ENCODE results near the gene SBF2.
A peak's percentile ranks its signal among the peaks of the same experiment; 100 is the strongest.

Gene SBF2

DNA sequence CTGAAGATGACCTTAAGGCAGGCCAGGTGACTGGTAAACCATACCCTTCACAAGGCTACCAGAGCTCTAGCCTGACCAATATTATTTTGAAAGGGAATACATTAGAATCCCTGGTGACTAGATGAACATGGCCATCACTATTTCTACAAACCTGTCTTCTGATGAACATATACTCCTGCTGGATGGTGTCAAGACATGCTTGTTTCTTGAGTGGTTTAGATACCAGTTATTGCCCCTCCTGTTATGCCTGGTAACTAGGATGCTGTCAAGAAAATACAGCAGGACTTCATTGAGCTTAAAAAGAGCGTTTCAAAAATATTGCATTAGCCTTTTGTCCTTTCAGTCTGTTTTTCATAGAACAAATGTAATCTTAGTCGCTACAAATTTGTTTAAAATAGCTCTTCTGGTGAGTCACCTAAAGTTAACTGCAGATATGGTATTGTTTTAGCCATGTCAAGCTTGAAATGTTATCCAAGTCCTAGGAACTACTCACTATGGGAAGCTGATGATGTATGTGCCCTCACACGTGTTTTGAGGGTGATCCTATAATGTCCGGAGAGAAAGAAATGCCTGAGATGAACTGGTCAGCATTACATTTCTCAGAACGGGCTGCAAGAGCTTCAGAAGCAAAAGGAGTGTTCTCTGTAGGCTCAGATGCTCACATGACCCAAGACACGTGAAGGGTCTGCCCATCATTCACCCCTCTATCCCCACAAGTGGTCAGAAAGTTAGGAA is 31.4 kb upstream of the SBF2 start:
- peaks cover 41% of the 10 kb centered on the region for H3K4me1 ChIP-seq (ENCODE audit: control insufficient read depth, insufficient read depth, low read length)

GRCh38 chr11:10324474-10324873 is 30.5 kb upstream of the SBF2 start:
- H3K4me1 ChIP-seq (ENCODE audit: control insufficient read depth, insufficient read depth, low read length) = peaks cover 45% of the 10 kb centered on the region
- peak overlapping the region; percentile 68 for H3K27ac ChIP-seq (ENCODE audit: low read length)

More for the DNA sequence above, 31.4 kb upstream of the SBF2 start:
- Histone ChIP-seq H3K9ac (ENCODE audit: low read length in 2 of 2) (no peak overlapping the region), H3K9me3 (ENCODE audit: control insufficient read depth in 2 of 2, low read length in 2 of 2) (no peaks in the 10 kb centered on the region), H3K27ac (ENCODE audit: low read length) (peak overlapping the region; percentile 66), H3K36me3 (ENCODE audit: control insufficient read depth in 2 of 2, insufficient read depth in 2 of 2, low read length in 2 of 2) (no peaks in the 10 kb centered on the region), H3K4me3 (ENCODE audit: low read length in 2 of 2) (no peak overlapping the region), H3K27me3 (ENCODE audit: control insufficient read depth in 1 of 2, insufficient read depth in 2 of 2, low read length in 2 of 2) (no peaks in the 10 kb centered on the region)

DNA sequence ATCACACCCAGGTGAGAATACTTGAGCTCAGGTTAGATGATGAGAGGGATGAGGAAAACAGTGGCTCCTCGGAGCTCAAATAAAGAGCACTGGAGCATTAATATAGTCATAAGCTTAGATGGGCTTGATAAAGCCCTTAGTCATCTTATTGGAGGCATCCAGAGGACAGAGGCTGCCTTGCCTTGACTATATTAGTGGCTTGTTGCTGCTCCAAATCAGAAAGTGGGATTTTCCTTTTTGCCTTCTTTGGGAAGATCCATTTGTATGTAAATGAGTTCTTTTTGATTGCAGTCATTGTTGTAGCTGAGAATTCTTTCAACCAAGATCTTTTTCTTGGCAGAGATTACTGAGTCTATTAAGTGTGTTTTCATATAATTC is 29.8 kb upstream of the SBF2 start:
- Histone ChIP-seq H3K27me3 (ENCODE audit: control insufficient read depth in 1 of 2, insufficient read depth in 2 of 2, low read length in 2 of 2) (no peaks in the 10 kb centered on the region), H3K36me3 (ENCODE audit: control insufficient read depth in 2 of 2, insufficient read depth in 2 of 2, low read length in 2 of 2) (no peaks in the 10 kb centered on the region), H3K9me3 (ENCODE audit: control insufficient read depth in 2 of 2, low read length in 2 of 2) (no peaks in the 10 kb centered on the region), H3K27ac (ENCODE audit: low read length) (peak overlapping the region; percentile 68), H3K9ac (ENCODE audit: low read length in 2 of 2) (no peak overlapping the region), H3K4me1 (ENCODE audit: control insufficient read depth, insufficient read depth, low read length) (peaks cover 46% of the 10 kb centered on the region), H3K4me3 (ENCODE audit: low read length in 2 of 2) (no peak overlapping the region)

More at GRCh38 chr11:10324474-10324873, 30.5 kb upstream of the SBF2 start:
- H3K36me3 ChIP-seq (ENCODE audit: control insufficient read depth in 2 of 2, insufficient read depth in 2 of 2, low read length in 2 of 2) = no peaks in the 10 kb centered on the region
- no peak overlapping the region for H3K4me3 ChIP-seq (ENCODE audit: low read length in 2 of 2)
- no peaks in the 10 kb centered on the region for H3K27me3 ChIP-seq (ENCODE audit: control insufficient read depth in 1 of 2, insufficient read depth in 2 of 2, low read length in 2 of 2)
- no peak overlapping the region for H3K9ac ChIP-seq (ENCODE audit: low read length in 2 of 2)
- H3K9me3 ChIP-seq (ENCODE audit: control insufficient read depth in 2 of 2, low read length in 2 of 2) = no peaks in the 10 kb centered on the region

DNA sequence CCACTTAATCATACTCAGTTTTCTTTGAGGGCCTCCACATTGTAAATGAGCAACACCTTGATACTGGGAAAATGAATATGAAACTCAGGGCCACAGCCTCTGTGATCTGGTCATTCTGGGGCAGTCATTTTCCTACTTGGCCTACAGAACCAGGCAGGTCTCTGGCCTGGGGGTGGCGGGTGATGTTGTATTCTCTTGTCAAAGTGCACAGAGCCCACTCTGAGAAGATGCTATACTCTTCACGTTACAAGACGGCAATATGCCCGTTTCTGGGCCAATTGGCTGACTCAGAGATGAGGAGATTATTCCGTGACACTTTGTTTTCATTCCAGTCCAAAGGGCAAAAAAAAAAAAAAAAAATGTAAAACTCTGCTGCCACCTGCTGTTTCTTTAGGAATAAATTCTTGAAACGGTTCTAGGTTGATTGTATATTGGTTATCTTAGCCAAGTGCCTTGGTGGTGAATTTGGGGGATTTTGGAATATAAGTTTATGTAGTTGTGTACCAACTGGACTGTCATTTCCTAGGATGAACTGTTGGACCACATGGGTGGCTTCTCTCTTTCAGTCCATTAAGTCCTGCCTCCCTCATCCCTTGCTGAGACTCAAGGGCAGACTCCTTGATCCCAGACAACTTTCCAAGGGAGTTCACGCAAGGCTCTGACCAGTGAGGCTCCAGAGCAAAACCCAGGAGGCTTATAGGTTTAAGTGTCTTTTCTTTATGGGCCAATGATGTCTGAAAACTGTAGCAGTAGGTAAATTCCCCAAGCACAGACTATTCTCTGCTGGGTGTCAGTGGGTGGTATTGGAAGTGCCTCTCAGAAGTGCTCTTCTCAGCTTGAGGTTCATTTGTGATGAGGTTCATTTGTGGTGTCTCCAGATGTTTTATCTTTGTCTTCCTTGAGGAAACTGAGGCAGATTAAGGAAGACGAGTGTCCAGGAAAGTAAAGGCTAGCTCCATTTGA is 29.1 kb upstream of the SBF2 start:
- H3K4me1 ChIP-seq (ENCODE audit: control insufficient read depth, insufficient read depth, low read length) = peaks cover 46% of the 10 kb centered on the region

DNA sequence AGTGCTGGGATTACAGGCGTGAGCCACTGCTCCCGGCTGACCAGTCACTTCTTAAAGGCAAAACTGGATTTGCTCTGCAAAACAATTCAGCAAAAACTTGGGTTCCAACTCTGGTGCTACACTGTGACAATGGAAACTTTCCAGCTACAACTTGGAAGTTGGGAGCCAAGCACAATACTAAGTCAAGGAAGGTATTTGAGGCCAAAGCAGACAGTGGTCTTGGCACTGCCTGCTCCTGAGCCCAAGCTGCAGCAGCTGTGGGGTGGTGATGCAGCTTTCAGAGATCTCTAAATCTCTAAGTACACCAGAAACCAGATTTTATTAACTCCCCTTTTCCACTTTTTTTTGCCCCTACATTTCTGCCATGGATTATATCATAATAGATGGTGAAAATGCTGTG is 28.4 kb upstream of the SBF2 start:
- H3K4me3 ChIP-seq (ENCODE audit: low read length in 2 of 2) = peak overlapping the region in 1 of 2 donors; percentile 58
- H3K27ac ChIP-seq (ENCODE audit: low read length) = peak overlapping the region; percentile 68
- H3K9me3 ChIP-seq (ENCODE audit: control insufficient read depth in 2 of 2, low read length in 2 of 2) = no peaks in the 10 kb centered on the region
- no peaks in the 10 kb centered on the region for H3K27me3 ChIP-seq (ENCODE audit: control insufficient read depth in 1 of 2, insufficient read depth in 2 of 2, low read length in 2 of 2)
- no peaks in the 10 kb centered on the region for H3K36me3 ChIP-seq (ENCODE audit: control insufficient read depth in 2 of 2, insufficient read depth in 2 of 2, low read length in 2 of 2)
- H3K9ac ChIP-seq (ENCODE audit: low read length in 2 of 2) = peak overlapping the region in 1 of 2 donors; percentile 24
- H3K4me1 ChIP-seq (ENCODE audit: control insufficient read depth, insufficient read depth, low read length) = peaks cover 52% of the 10 kb centered on the region

More for the DNA sequence above, 29.1 kb upstream of the SBF2 start:
- peak overlapping the region in 1 of 2 donors; percentile 24 for H3K9ac ChIP-seq (ENCODE audit: low read length in 2 of 2)
- H3K9me3 ChIP-seq (ENCODE audit: control insufficient read depth in 2 of 2, low read length in 2 of 2) = no peaks in the 10 kb centered on the region
- H3K27ac ChIP-seq (ENCODE audit: low read length) = peak overlapping the region; percentile 68
- H3K27me3 ChIP-seq (ENCODE audit: control insufficient read depth in 1 of 2, insufficient read depth in 2 of 2, low read length in 2 of 2) = no peaks in the 10 kb centered on the region
- H3K4me3 ChIP-seq (ENCODE audit: low read length in 2 of 2) = peak overlapping the region in 1 of 2 donors; percentile 58
- no peaks in the 10 kb centered on the region for H3K36me3 ChIP-seq (ENCODE audit: control insufficient read depth in 2 of 2, insufficient read depth in 2 of 2, low read length in 2 of 2)

DNA sequence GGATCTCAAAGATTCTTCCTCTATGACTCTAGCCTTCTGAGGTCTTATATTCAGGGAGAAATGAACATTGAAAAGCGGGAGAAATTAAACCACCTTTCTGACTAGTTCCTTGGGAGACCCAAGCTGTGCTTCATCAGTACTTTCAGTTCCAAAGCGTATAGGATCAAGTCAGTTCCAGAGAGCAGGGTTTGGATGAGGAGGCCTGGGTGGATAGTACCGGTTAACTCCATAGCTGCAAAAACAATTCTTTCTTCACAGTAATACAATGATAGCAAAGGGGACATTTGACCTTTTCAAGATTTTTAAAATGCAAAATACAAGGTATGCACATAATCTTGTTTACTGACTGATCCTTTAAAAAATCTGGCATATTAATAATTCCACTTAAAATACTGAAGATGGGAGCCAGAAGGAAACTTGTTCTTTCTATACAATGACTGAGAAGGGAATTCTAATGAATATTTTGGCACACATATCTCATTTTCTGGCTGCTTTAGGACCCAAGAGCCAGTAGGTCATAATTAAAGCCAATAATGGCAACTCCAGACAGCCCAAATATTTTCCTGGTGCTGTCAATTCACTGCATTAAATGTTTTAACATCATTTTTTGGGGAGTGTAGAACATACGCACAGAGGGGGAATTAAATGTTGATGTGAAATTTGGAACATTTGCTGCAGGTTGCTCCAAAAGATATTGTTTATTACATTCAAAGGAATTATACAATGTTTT is 26.9 kb upstream of the SBF2 start:
- Histone ChIP-seq H3K9me3 (ENCODE audit: control insufficient read depth in 2 of 2, low read length in 2 of 2) (no peaks in the 10 kb centered on the region), H3K4me1 (ENCODE audit: control insufficient read depth, insufficient read depth, low read length) (peaks cover 52% of the 10 kb centered on the region), H3K27ac (ENCODE audit: low read length) (peak overlapping the region; percentile 74), H3K9ac (ENCODE audit: low read length in 2 of 2) (no peak overlapping the region), H3K36me3 (ENCODE audit: control insufficient read depth in 2 of 2, insufficient read depth in 2 of 2, low read length in 2 of 2) (no peaks in the 10 kb centered on the region), H3K27me3 (ENCODE audit: control insufficient read depth in 1 of 2, insufficient read depth in 2 of 2, low read length in 2 of 2) (no peaks in the 10 kb centered on the region), H3K4me3 (ENCODE audit: low read length in 2 of 2) (no peak overlapping the region)

- H3K27ac ChIP-seq (ENCODE audit: low read length) = peak overlapping the region; percentile 74
- H3K9me3 ChIP-seq (ENCODE audit: control insufficient read depth in 2 of 2, low read length in 2 of 2) = no peaks in the 10 kb centered on the region
- H3K4me1 ChIP-seq (ENCODE audit: control insufficient read depth, insufficient read depth, low read length) = peaks cover 44% of the 10 kb centered on the region
- H3K36me3 ChIP-seq (ENCODE audit: control insufficient read depth in 2 of 2, insufficient read depth in 2 of 2, low read length in 2 of 2) = no peaks in the 10 kb centered on the region
- no peak overlapping the region for H3K9ac ChIP-seq (ENCODE audit: low read length in 2 of 2)
- no peaks in the 10 kb centered on the region for H3K27me3 ChIP-seq (ENCODE audit: control insufficient read depth in 1 of 2, insufficient read depth in 2 of 2, low read length in 2 of 2)
- H3K4me3 ChIP-seq (ENCODE audit: low read length in 2 of 2) = no peak overlapping the region
These were observed 25.9 kb upstream of the SBF2 start for GRCh38 chr11:10319702-10320558.

DNA sequence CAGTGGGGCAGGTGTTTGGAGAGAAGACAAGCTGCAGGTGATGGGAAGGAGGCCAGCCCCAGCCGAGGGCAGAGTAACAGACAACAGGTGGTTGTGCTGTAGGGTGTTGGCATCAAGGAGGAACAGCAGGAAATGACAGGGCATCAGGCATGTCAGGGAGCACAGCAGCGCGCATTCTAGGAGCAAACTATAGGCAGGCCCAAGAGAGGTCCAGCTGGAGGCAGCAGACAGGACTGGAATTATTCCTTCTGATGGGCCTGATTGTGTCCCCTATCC is 24.4 kb upstream of the SBF2 start:
- no peaks in the 10 kb centered on the region for H3K27me3 ChIP-seq (ENCODE audit: control insufficient read depth in 1 of 2, insufficient read depth in 2 of 2, low read length in 2 of 2)
- no peak overlapping the region for H3K4me3 ChIP-seq (ENCODE audit: low read length in 2 of 2)
- H3K36me3 ChIP-seq (ENCODE audit: control insufficient read depth in 2 of 2, insufficient read depth in 2 of 2, low read length in 2 of 2) = no peaks in the 10 kb centered on the region
- H3K4me1 ChIP-seq (ENCODE audit: control insufficient read depth, insufficient read depth, low read length) = peaks cover 37% of the 10 kb centered on the region
- peak overlapping the region; percentile 74 for H3K27ac ChIP-seq (ENCODE audit: low read length)
- no peaks in the 10 kb centered on the region for H3K9me3 ChIP-seq (ENCODE audit: control insufficient read depth in 2 of 2, low read length in 2 of 2)
- no peak overlapping the region for H3K9ac ChIP-seq (ENCODE audit: low read length in 2 of 2)

GRCh38 chr11:10317776-10318526 is 23.9 kb upstream of the SBF2 start:
- Histone ChIP-seq H3K4me1 (ENCODE audit: control insufficient read depth, insufficient read depth, low read length) (peaks cover 32% of the 10 kb centered on the region), H3K27me3 (ENCODE audit: control insufficient read depth in 1 of 2, insufficient read depth in 2 of 2, low read length in 2 of 2) (no peaks in the 10 kb centered on the region), H3K9me3 (ENCODE audit: control insufficient read depth in 2 of 2, low read length in 2 of 2) (no peaks in the 10 kb centered on the region), H3K4me3 (ENCODE audit: low read length in 2 of 2) (no peak overlapping the region), H3K36me3 (ENCODE audit: control insufficient read depth in 2 of 2, insufficient read depth in 2 of 2, low read length in 2 of 2) (no peaks in the 10 kb centered on the region), H3K27ac (ENCODE audit: low read length) (peak overlapping the region; percentile 74), H3K9ac (ENCODE audit: low read length in 2 of 2) (no peak overlapping the region)

All from stomach smooth muscle (tissue), 2 donors.